Measurements from ENCODE around the gene ATF7. TPM values are rescaled to one million over a fixed set of nuclear protein-coding genes. Genes with fewer than 3 reads are reported as not detected.

Gene ATF7
- total and polyA plus RNA-seq, 2 donors (not counting 1 experiment from before 2014, with no cell fraction given), result 15.7 to 42.2 TPM

DNA sequence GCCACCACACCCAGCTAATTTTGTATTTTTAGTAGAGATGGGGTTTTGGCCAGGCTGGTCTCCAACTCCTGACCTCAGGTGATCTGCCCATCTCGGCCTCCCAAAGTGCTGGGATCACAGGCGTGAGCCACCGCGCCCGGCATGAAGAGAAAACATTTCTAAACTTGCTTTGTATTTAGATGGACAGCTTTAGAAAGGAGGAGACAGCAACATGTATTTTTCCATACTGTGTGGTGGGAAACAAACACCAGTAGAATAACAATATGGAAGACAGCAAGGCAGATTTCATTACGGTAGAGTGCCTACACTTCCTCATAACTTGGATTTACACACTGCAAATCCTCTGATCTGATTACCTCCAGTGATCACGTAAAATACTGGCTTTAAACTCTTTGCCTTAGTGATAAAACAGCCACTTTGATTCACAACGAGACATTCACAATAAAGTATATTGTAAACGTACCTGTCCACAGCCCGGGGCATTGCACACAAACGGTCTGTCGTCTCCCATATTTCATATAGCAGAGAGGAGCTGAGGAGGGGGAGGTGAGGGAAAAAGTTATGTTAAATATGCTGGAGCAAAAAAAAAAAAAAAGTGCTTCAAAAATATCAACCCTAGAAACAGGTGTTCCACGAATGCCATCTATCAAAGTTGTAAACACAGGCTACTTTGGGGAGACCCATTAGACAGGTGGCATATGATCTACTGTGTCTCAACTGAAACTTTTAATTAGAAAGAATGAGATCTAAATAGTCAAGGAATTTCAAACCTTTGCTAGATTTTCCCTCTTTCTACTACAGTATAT, 25.5 kb downstream of the ATF7 start:
- H3K9me3 Mint-ChIP-seq (ENCODE audit: insufficient read depth), result no peaks in the 10 kb centered on the region
- H3K27ac Mint-ChIP-seq, result peak overlapping the region; percentile 26
- no peak for TF ChIP-seq EZH2 (IDR thresholded peaks at IDR 0.05; ENCODE audit: borderline replicate concordance, insufficient read depth, low read depth, low read length, poor library complexity, severe bottlenecking)
- TF ChIP-seq, protein P1, sequence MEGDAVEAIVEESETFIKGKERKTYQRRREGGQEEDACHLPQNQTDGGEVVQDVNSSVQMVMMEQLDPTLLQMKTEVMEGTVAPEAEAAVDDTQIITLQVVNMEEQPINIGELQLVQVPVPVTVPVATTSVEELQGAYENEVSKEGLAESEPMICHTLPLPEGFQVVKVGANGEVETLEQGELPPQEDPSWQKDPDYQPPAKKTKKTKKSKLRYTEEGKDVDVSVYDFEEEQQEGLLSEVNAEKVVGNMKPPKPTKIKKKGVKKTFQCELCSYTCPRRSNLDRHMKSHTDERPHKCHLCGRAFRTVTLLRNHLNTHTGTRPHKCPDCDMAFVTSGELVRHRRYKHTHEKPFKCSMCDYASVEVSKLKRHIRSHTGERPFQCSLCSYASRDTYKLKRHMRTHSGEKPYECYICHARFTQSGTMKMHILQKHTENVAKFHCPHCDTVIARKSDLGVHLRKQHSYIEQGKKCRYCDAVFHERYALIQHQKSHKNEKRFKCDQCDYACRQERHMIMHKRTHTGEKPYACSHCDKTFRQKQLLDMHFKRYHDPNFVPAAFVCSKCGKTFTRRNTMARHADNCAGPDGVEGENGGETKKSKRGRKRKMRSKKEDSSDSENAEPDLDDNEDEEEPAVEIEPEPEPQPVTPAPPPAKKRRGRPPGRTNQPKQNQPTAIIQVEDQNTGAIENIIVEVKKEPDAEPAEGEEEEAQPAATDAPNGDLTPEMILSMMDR (IDR thresholded peaks at IDR 0.05), result no peak
- 87% methylated on average over 3 of the region's 13 CpGs for WGBS (ENCODE audit: insufficient coverage)
- POLR2A ChIA-PET, result no interaction called here
- H3K27me3 Mint-ChIP-seq, result no peaks in the 10 kb centered on the region
- CTCF ChIA-PET, result interaction anchor here (0.7 kb wide), 1 partner anchor 192 kb away, joined by 4 read pairs; no protein-coding TSS in a partner anchor
- Histone ChIP-seq H3K9me3 (ENCODE audit: control extremely low read depth in 1 of 3, control insufficient read depth in 2 of 3, insufficient read depth in 1 of 3, low read length in 2 of 3) (peaks cover 0 to 4% (median 0%) of the 10 kb centered on the region in 3 donors), H3K4me1 (ENCODE audit: control insufficient read depth in 2 of 2, insufficient read depth in 2 of 2, low read length in 2 of 2) (peaks cover 15 to 27% of the 10 kb centered on the region in 2 donors), H3K9ac (ENCODE audit: low read length) (no peak overlapping the region), H3K79me2 (ENCODE audit: control insufficient read depth, insufficient read depth, low read length) (peaks cover 36% of the 10 kb centered on the region), H2AFZ (ENCODE audit: insufficient read depth, low read depth, low read length, poor library complexity, severe bottlenecking) (peak overlapping the region; percentile 53), H4K20me1 (ENCODE audit: control insufficient read depth, insufficient read depth, low read length, poor library complexity, severe bottlenecking) (peaks cover 4% of the 10 kb centered on the region), H3K4me3 (ENCODE audit: control extremely low read depth in 1 of 5, extremely low read depth in 1 of 5, insufficient read depth in 1 of 5, low read depth in 2 of 5, low read length in 4 of 5) (peak overlapping the region in 1 of 5 experiments; percentile 53), H3K4me2 (replicated peaks; ENCODE audit: low read depth, low read length, poor library complexity, severe bottlenecking) (peak overlapping the region; percentile 69), H3K27ac (ENCODE audit: low read length in 2 of 2) (peak overlapping the region in 1 of 2 donors; percentile 0), H3K36me3 (replicated peaks in 1 of 2; ENCODE audit: control extremely low read depth in 1 of 2, control insufficient read depth in 1 of 2, extremely low read depth in 1 of 2, insufficient read depth in 2 of 2, low read length in 1 of 2) (peaks cover 0 to 3% of the 10 kb centered on the region in 2 experiments), H3K27me3 (replicated peaks in 1 of 4; ENCODE audit: control extremely low read depth in 1 of 4, control insufficient read depth in 3 of 4, insufficient read depth in 4 of 4, low read length in 3 of 4) (no peaks in the 10 kb centered on the region)
- DNase-seq (no peak), ATAC-seq (ENCODE audit: low read depth) (no peak)
- peak overlapping the region; percentile 41 for H3K4me3 Mint-ChIP-seq
- peaks cover 41% of the 10 kb centered on the region for H3K4me1 Mint-ChIP-seq
- intact Hi-C loops (cut with micrococcal nuclease), result no loop called here

DNA sequence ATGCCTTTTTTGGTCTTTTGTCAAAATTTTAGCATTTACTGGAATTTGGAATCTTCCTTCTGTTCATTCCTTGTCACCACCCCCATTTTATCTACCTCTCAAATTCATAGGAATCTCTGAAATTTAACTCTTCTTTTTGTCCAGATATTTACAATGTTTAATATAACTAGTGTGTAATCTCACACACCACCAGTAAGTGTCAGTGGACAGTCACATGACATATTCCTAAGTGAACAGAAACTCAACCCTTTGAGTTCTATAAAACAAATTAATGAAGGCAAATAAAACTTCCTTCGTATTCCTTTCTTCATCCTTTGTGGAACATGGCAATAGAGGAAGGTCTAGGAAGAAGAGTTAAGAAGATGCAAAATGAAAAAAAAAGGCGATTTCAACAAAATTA, 26.6 kb downstream of the ATF7 start:
- no peaks in the 10 kb centered on the region for H3K27me3 Mint-ChIP-seq
- intact Hi-C loops (cut with micrococcal nuclease), result loop anchor here (1.0 kb wide), 1 partner anchor 77 kb away; the partner anchor contains the start of gene ATP5MC2
- no peak for ATAC-seq (ENCODE audit: low read depth)
- no peak for TF ChIP-seq EZH2 (IDR thresholded peaks at IDR 0.05; ENCODE audit: borderline replicate concordance, insufficient read depth, low read depth, low read length, poor library complexity, severe bottlenecking)
- TF ChIP-seq, protein P1 (IDR thresholded peaks at IDR 0.05), result peak; percentile 18
- Histone ChIP-seq H3K79me2 (ENCODE audit: control insufficient read depth, insufficient read depth, low read length) (peaks cover 38% of the 10 kb centered on the region), H3K4me2 (replicated peaks; ENCODE audit: low read depth, low read length, poor library complexity, severe bottlenecking) (no peak overlapping the region), H4K20me1 (ENCODE audit: control insufficient read depth, insufficient read depth, low read length, poor library complexity, severe bottlenecking) (peaks cover 4% of the 10 kb centered on the region), H3K27me3 (replicated peaks in 1 of 4; ENCODE audit: control extremely low read depth in 1 of 4, control insufficient read depth in 3 of 4, insufficient read depth in 4 of 4, low read length in 3 of 4) (no peaks in the 10 kb centered on the region), H3K9me3 (ENCODE audit: control extremely low read depth in 1 of 3, control insufficient read depth in 2 of 3, insufficient read depth in 1 of 3, low read length in 2 of 3) (peaks cover 0 to 4% (median 0%) of the 10 kb centered on the region in 3 donors), H3K36me3 (replicated peaks in 1 of 2; ENCODE audit: control extremely low read depth in 1 of 2, control insufficient read depth in 1 of 2, extremely low read depth in 1 of 2, insufficient read depth in 2 of 2, low read length in 1 of 2) (peaks cover 0 to 2% of the 10 kb centered on the region in 2 experiments), H3K4me3 (ENCODE audit: control extremely low read depth in 1 of 5, extremely low read depth in 1 of 5, insufficient read depth in 1 of 5, low read depth in 2 of 5, low read length in 4 of 5) (no peak overlapping the region), H3K9ac (ENCODE audit: low read length) (no peak overlapping the region), H2AFZ (ENCODE audit: insufficient read depth, low read depth, low read length, poor library complexity, severe bottlenecking) (no peak overlapping the region), H3K4me1 (ENCODE audit: control insufficient read depth in 2 of 2, insufficient read depth in 2 of 2, low read length in 2 of 2) (peaks cover 15 to 27% of the 10 kb centered on the region in 2 donors), H3K27ac (ENCODE audit: low read length in 2 of 2) (no peak overlapping the region)
- no peak for DNase-seq
- WGBS (ENCODE audit: insufficient coverage), result no CpG with 5 or more reads among the region's 2 CpGs
- H3K4me1 Mint-ChIP-seq, result peaks cover 39% of the 10 kb centered on the region
- no peak overlapping the region for H3K4me3 Mint-ChIP-seq
- no peak overlapping the region for H3K27ac Mint-ChIP-seq
- CTCF ChIA-PET, result interaction anchor here (1.2 kb wide), 1 partner anchor 14 kb away, joined by 4 read pairs; no protein-coding TSS in a partner anchor
- no peaks in the 10 kb centered on the region for H3K9me3 Mint-ChIP-seq (ENCODE audit: insufficient read depth)
- POLR2A ChIA-PET, result no interaction called here

All from B cell (primary cell).